ENCODE measurements around the gene ERC1. TPM values are rescaled to one million over a fixed set of nuclear protein-coding genes. Genes with fewer than 3 reads are reported as not detected.

The ERC1 gene
- total RNA-seq, 1 experiment from 2014 or later = 12.5 TPM

DNA sequence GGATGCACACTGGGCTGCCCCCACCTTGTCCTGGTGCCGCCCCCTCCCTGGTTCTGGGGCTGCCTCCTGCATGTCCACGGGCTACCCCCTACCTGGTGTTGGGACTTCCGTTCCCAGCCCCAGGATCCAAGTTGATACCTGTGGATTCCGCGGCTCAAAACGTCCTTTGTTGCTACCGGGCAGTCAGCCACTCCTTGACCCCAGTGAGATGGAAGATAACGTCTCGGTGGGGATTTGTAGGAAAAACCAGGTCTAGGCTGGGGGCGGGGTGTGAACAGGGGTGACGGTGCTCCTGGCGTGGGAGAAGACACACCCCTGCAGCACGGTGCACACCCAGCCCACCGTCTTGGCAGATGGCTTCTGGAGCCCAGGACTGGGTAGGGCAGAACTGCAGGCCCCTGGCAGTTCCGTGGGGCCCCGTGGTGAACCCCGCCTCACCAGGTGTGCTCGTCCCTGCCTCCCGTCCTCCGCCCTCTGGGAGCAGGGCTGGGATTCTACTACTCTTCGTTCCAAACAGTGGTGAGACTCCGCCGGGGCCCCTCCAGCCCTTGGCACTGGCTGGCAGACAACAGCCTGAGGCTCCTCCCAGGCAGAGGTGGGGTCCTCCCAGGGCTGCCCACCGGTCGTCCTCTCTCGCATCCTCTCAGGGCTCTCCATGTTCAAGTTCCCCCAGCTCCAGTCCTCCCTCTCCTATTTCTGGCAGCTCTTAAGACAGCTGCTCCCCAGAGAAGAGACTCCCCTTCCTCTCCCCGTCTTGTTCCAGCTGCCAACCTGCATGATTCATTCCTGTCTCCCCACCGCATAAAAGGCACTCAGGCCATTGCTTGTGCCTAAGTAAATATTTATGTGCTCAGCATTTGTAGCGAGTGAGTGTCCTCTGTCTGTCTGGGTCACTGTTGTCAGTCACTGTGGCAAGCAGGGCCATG lies 527.8 kb downstream of the ERC1 start:
- peak; percentile 35 for DNase-seq (ENCODE audit: extremely low read depth, low read depth)

DNA sequence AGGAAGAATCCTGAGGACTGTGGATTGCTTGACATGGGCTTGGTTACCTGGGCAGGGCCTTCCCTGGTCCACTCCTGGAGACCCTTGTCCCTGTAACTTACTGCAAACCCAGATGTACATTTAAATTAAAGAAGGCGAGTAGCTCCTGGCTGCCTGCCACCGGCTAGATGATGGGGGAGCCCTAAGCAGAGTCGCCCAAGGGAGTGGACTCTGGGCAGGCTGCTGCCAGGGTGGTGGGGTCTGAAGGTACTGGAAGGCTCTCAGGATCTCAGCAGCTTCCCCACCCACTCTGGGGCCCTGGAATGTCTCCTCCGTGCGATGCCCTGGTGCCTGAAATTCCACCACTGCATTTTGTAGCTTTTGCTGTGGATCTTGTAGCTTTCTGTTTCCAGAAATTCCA lies 528.6 kb downstream of the ERC1 start:
- DNase-seq (ENCODE audit: extremely low read depth, low read depth) = no peak

DNA sequence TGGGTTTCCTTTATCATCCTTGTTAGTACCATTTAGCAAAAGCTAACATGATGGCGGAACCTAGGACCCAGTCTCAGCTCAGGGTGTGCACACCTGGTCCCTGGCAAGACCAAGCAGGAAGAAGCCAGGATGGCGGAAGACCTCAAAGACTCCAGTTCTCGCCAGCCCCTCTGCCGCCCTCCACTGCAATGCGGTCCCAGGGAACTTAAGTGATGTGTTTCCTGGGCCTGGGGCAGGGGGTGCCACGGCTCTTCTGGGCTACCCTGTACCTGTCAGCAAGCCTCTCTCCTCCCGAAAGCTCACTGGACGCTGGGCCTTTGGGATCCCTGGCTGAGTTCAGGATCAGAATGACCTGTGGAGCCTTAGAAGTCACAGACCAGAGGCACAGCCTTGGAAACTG lies 532.0 kb downstream of the ERC1 start:
- DNase-seq (ENCODE audit: extremely low read depth, low read depth) = no peak

DNA sequence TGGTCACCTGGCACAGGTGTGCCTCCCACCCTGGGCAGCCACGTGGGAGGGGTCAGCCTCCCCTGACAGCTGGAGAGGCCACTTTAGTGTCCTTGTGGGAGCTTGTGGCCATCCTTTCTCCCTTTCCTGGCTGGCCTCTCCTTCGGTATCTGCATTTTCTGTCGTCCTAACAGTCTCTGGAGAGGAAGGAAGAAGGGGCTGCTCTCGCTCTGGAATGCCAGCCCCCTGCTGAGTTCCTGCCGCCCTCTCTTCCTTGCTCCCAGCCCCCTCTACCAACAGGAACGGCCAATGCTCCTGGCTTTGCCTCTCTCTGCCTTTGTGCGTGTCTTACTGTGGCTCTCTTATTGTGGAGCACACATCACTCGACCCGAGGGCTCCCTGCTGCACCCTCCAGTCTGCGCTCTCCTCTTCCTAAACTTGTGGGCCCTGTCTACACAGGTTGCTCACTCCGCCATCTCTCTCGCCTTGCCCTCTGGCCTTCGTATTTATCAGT lies 532.6 kb downstream of the ERC1 start:
- DNase-seq (ENCODE audit: extremely low read depth, low read depth) = no peak

DNA sequence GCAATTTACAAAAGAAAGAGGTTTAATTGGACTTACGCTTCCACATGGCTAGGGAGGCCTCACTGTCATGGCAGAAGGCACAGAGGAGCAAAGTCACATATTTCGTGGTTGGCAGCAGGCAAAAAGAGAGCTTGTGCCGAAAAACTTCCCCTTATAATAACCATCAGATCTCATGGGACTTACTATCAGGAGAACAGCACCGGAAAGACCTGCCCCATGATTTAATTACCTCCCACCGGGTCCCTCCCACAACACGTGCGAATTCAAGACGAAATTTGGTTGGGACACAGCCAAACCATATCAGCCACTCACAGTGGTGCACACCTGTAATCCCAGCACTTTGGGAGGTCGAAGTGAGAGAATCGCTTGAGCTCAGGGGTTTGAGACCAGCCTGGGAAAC lies 534.8 kb downstream of the ERC1 start:
- no peak for DNase-seq (ENCODE audit: extremely low read depth, low read depth)

DNA sequence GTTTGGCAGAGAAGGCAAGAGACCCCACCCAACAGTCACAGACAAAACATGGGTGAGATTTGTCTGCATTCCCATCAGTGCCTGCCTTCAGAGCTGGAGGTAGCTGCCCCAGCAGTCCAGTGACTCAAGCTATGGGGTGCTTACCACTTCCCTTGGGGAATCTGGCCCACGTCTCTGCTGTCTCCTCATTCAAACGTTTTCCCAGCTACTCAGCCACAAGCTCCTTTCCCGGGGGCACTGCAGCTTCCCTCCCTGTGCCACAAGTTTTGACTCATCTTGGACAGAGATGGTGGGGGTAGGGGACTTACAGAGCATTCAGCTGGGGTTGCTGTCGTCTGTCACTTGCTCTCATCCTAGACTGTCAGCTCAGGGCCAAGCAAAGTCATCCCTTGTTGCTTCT lies 536.8 kb downstream of the ERC1 start:
- no peak for DNase-seq (ENCODE audit: extremely low read depth, low read depth)

DNA sequence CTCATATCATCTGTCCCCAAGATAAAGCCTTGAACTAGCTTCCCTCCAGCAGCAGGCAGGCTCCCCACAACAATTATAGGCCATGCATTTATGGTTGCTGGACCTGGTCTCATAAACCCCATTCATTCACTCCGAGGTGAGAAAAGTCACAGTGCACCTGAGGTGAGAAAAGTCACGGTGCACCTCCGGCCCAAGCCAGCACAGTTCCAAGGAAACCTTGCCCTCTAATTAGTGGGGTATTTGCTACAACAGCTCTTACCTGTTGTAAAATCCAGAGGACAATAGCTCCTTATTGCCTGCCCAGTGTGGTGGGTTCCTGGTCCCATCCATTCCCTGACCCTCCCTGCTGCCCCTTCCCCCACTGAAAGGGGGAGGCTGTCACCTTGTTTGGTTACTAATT lies 537.8 kb downstream of the ERC1 start:
- DNase-seq (ENCODE audit: extremely low read depth, low read depth) = no peak

DNA sequence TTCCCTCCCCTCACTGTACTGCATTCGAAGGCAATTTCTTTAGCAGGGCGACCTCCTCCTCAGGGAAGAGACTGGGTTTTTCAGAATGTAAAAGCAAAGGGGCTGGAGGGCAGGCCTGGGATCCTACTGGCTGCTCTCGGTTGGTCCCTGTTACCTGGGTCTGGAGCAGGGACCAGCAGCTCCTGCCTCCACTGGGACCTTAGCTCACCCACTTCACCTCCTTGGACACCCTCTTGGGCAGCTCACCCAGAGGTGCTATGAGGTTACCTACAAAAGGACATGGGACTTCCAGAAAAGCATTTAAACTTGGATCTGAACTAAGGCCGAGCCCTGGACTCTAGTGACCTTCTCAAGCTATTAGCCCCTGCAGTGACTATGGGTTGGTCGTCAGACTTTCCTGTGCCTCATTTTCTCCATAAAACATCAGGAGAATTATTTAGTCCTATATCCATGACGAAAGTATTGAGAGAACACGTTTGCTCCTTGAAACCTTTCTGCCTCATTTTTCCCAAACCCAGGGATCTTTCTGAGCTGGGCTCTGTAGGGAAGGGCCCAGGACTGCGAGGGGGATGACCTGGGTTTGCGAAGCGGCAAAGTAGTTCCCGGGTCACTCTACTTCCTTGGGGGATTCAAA lies 538.3 kb downstream of the ERC1 start:
- DNase-seq (ENCODE audit: extremely low read depth, low read depth) = no peak

DNA sequence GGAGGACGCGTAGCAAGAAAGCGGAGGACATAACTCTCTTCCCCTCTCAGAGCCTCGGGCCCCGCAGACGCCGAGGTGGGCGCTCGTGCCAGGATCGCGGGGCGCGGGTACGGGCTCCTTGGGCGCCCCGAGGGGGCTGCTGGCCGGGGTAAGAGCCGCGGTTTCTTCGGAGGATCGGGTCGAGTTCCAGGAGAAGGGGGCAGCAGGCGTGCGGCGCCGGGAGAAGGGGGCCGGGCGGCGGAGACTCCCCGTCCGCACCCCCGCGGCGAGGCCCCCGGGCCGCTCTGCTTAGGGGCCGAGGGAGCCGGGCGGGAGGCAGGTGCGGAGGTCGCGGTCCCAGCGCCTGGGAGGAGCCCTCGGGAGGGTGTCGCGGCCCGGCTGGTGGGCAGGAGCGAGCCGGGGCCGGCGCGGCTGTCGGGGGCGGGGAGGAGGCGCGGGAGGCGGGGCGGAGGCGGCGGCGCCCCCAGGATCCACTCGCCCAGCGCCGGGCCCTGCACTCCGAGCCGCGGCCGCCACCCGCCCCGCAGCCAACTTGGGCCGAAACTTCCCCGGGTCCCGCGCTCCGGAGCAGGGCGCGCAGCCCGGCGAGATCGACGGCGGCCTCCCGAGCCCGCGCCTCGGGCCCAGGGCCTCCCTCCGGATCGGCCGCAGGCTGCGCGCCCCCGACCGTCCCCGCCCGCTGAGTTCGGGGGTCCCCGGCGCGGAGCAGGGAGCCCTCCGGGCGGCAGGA lies 539.0 kb downstream of the ERC1 start:
- no peak for DNase-seq (ENCODE audit: extremely low read depth, low read depth)

DNA sequence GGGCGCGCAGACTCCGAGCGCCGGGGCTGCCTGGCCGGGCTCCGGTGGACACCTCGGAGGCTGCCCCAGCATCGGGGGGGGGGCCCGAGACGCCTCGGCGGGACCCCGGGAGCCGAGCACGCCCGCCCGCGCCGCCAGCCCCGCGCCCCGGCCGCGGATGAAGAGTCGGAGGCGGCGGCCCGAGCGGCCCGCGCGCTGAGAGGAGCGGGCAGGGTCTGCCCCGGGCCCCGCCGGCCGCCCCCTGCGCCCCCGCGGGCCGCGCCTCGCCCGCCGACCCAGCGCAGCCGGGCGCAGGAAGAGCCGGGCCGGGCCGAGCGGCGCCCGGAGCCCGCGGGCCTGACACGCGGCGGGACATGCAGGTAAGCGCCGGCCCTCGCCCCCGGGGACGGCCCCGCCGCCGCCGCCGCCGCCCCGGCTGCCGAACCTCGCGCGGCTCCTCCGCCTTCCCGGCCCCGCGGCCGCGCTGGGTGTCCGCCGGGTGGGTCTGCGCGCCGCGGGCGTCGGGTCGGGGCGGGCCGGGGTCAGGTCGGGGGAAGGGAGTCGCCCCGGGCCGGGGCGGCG lies 539.6 kb downstream of the ERC1 start:
- DNase-seq (ENCODE audit: extremely low read depth, low read depth) = no peak

DNA sequence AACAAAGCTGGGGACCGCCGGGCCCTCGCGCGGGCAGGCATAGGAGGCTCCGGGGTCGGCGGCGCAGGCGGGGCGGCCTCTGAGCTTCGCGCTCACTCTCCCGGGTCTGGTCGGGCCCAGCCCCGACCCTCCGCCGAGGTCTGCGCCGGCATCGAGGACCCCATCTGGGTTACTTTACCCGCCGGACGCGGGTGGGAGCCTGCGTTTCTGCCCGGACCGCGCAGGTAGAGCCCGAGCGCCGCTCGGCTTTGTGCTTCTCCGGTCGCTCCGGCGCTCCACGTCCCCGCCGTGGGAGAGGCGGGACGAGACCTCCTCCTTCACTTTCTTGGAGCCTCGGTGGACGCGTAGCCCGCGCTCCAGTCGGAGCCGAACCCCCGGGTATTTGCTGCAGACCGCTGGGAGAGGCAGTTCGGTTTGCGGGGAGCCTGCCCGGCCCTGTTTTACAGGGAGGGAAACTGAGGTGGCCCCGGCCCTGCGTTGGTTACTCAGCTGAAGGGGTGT lies 540.2 kb downstream of the ERC1 start:
- DNase-seq (ENCODE audit: extremely low read depth, low read depth) = no peak

DNA sequence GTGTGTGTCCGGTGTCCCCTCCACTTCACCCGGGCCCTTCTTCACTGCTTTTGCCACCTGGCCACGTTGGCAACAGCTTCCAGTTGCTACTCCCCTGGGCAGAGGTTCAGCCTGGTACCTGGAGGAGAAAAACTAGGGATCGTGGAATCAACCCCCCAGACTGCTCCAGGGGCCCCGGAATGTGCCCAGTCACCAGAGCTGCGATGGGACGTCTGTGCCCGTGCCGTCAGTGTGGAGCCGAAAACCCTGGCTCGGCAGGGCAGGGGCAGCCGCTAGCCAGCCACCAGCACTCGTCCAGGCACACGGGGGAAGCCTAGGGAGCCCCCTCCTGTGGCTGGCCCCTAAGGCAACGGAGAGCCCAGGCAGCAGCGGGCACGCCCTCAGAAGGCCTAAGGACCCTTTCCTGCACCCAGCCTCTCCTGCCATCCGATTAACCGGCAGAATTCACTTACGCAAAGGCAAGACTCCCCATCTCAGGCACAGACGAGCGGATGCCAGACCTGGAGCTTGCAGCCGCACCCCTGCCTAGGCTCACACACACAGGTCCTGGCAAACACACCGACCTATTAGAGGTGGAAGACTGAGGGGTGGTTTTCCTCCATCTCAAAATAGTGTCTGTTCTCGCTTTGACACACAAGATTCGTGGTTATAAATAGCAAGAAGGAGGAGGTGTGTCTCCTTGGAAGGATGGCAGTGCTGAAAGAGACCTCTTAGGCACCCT lies 540.8 kb downstream of the ERC1 start:
- no peak for DNase-seq (ENCODE audit: extremely low read depth, low read depth)

DNA sequence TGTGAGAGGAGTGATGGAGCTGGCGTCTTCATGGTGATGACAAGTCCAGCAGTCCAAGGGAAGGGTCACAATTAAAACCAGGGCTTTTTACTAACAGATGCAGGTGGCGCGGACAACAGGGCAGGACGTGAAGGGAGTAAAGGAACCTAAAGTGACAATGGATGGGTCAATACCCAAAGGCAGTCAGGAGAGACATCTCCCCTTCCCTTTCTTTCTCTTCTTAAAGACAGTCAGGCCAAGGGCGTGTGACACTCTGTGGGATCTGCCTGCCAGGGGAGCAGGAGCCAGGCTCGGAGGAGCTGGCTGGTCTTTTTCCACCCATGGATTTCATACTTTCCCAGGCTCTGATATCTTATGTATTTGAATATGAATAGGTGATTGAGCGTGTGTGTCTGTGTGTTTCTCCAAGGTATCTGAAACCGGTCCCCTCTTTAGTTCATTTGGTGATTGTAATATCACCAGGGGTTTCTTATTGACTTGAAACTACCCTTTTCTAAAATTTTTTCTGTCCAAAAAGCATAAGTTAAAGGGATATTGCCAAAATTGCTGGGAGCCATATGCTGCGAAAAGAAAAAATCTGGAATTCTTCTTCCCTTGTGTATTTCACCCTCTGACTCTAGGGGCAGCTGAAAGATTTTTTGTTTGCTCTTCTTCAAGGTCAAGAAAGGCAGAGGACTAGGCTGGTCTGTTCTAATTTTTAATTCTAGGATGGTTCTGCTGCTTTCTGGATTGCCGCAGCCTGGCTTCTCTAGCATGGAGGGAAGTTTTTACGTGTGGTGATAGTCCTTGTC lies 541.5 kb downstream of the ERC1 start:
- no peak for DNase-seq (ENCODE audit: extremely low read depth, low read depth)

DNA sequence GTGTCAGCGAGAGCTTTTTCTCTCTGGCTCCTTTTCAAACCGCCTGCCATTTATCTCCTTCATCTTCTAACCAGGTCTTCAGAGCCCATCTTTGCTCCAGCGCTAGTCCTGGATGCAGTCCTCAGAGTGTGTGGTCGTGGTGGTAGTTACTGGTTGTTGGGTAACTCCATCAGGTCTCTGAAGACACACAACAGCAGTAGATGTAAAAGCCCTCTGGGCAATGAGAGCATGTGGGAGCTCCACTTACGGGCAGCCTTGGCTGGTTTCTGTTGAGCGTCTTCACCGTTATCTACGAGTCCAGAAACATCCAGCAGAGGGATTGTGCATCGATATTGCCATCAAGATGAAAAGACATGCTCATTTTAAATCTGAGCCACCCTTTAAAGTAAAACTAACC lies 542.2 kb downstream of the ERC1 start:
- no peak for DNase-seq (ENCODE audit: extremely low read depth, low read depth)

DNA sequence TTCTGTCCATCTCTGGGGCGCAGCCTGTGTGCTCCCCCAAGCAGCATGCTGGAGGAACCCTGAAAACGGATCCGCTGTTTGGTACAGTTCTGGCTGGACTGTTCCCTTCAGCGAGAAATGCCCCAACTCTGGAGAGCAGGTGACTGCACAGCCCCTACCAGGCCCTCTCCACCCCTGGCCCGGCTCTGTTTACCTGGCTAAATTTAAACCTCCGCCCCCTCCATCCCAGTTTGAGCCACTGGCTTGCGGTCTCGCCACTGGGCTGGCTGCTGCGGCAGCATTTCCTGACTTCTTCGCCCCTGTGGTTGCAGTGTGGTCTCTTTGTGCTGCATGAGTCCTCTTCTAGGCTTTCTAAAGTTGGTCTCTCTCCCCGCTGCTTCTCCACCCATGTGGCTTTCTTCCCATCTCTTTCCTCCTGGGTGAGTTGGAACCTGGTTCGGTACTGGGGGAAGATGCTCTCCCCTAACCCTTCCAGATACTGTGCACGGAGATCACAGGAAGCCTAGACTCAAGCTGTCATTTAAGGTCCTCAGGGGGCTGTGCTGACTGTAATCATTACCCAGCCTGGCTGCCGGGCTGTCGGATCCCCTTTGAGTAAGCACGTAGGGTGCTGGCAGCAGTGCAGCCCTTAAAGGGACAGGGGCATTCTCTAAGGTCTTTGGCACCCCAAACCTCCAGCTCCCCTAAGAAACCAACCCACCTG lies 542.7 kb downstream of the ERC1 start:
- DNase-seq (ENCODE audit: extremely low read depth, low read depth) = no peak

DNA sequence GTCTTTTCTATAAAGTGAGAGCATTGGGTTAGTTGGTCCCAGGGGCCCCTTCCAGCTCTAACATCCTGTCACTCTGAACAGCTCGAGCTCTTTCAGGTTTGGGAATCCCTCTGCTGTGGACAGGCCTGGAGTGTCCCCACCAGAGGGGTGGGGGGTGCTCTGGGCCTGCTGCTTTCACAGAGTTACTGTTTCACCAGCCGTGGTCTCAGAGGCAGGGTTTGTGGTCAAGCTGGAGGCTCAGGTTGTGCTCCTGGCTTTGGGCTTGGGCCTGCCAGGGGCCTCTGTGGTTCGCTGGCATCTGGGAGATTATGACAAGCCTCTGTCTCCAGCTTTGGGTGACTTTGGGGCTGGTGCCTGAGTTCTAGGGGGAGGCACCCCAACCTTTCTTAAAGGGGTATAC lies 543.7 kb downstream of the ERC1 start:
- no peak for DNase-seq (ENCODE audit: extremely low read depth, low read depth)

DNA sequence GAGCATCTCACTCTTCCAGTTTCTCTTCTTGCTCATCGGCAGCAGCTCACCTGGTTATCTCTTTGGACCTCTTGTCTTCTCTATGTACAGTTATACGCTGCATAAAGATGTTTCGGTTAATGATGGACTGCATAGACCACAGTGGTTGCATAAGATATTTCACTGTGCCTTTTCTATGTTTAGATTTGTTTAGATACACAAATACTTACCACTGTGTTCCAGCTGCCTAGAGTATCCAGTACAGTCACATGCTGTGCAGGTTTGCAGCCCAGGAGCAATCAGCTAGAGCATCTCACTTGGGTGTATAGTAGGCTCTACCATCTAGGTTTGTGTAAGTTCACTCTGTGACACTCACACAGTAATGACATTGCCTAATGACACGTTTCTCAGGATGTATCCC lies 545.8 kb downstream of the ERC1 start:
- DNase-seq (ENCODE audit: extremely low read depth, low read depth) = no peak

DNA sequence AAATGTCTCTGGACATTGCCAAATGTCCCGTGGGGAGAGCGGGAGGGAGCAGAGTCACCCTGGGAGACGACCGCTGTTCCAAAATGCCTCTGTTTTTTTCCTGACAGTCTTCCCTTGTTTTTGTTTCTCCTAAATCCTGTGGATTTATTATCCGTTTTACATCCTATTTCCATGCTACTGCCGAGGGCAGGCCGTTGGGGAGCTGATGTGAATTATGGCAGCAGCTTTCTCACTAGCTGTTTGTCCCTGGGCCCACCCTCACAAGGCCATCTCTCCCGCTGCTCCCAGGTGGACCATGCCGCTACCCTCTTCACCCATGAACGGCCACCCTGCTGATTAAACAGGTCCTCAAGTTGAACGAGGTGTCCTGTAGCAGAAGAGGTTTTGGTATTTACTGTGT lies 548.1 kb downstream of the ERC1 start:
- DNase-seq (ENCODE audit: extremely low read depth, low read depth) = no peak

DNA sequence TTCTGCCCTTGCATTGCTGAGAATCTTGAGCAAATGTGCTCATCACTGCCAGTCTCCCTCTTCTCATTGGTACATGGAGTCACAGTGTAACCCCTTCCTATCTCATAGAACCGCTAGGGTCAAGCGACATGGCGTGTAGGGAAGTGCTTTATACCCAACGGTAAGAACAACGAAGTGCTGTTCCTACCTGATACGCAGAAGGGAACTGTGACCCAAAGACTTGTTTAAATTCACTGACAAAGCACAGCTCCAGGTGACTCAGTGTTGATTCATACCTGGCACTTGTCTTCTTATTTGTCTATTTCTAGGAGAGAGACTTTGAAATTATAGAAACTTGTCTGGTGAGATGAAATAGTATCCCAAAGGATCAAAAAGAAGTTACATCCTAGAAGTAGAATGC lies 549.7 kb downstream of the ERC1 start:
- DNase-seq (ENCODE audit: extremely low read depth, low read depth) = no peak
